GM23248 (cell line): ENCODE results near the gene DCLK3. TPM values are rescaled to one million over a fixed set of nuclear protein-coding genes. Genes with fewer than 3 reads are reported as not detected.
A peak's percentile ranks its signal among the peaks of the same experiment; 100 is the strongest.

ENCODE experiments used
- DNase-seq: peaks from one replicate; pipeline ENCODE4 v3.0.0-alpha.2; 2015
- H2AFZ ChIP-seq: fragments of 200-600 bp; sonication (generic); 2 replicates; pipeline ENCODE4 v1.6.1; 2016; ENCODE audit warnings: antibody characterized with exemption
- H3F3A ChIP-seq: fragments of 200-600 bp; sonication (generic); 2 replicates; pipeline ENCODE4 v1.6.1; 2016; ENCODE audit warnings: mild to moderate bottlenecking, antibody characterized with exemption, mixed run types; ENCODE audit not compliant: insufficient read depth
- H3K27ac ChIP-seq: fragments of 200-600 bp; sonication (generic); 2 replicates; pipeline ENCODE4 v1.5.1; 2016; ENCODE audit warnings: mild to moderate bottlenecking
- H3K27me3 ChIP-seq: fragments of 200-600 bp; sonication (generic); replicated peaks from 2 replicates; pipeline ENCODE4 v1.6.1; 2016; ENCODE audit warnings: mild to moderate bottlenecking; ENCODE audit not compliant: insufficient read depth
- H3K36me3 ChIP-seq: fragments of 200-600 bp; sonication (generic); 2 replicates; pipeline ENCODE4 v1.6.1; 2016; ENCODE audit warnings: low read depth, mild to moderate bottlenecking
- H3K4me1 ChIP-seq: fragments of 200-600 bp; sonication (generic); 2 replicates; pipeline ENCODE4 v1.6.1; 2016; ENCODE audit warnings: mild to moderate bottlenecking; ENCODE audit not compliant: insufficient read depth
- H3K4me2 ChIP-seq: fragments of 200-600 bp; sonication (generic); one replicate; pipeline ENCODE4 v1.6.1; 2016; ENCODE audit warnings: mild to moderate bottlenecking; ENCODE audit not compliant: unreplicated experiment
- H3K4me3 ChIP-seq: fragments of 200-600 bp; sonication (generic); 2 replicates; pipeline ENCODE4 v1.5.1; 2016; ENCODE audit warnings: mild to moderate bottlenecking
- H3K79me2 ChIP-seq: fragments of 200-600 bp; sonication (generic); 2 replicates; pipeline ENCODE4 v1.6.1; 2016; ENCODE audit warnings: mild to moderate bottlenecking; ENCODE audit not compliant: insufficient read depth
- H3K9ac ChIP-seq: fragments of 200-600 bp; sonication (generic); 2 replicates; pipeline ENCODE4 v1.6.1; 2016; ENCODE audit warnings: mild to moderate bottlenecking
- H3K9me2 ChIP-seq: fragments of 200-600 bp; sonication (generic); 2 replicates; pipeline ENCODE4 v1.6.1; 2016; ENCODE audit warnings: mixed run types, mild to moderate bottlenecking, moderate library complexity; ENCODE audit not compliant: insufficient read depth
- H3K9me3 ChIP-seq: fragments of 200-600 bp; sonication (generic); one replicate; pipeline ENCODE4 v1.6.1; 2017; ENCODE audit warnings: low read depth
- H4K20me1 ChIP-seq: fragments of 200-600 bp; sonication (generic); 2 replicates; pipeline ENCODE4 v1.6.0; 2016; ENCODE audit not compliant: insufficient read depth
- EZH2 ChIP-seq: fragments of 200-600 bp; sonication (generic); IDR thresholded peaks from 2 replicates; pipeline ENCODE4 v1.6.1; 2018; ENCODE audit warnings: antibody characterized with exemption, mild to moderate bottlenecking; ENCODE audit not compliant: insufficient read depth, poor library complexity, severe bottlenecking
- EZH2phosphoT487 ChIP-seq: fragments of 200-600 bp; sonication (generic); IDR thresholded peaks from 2 replicates; pipeline ENCODE4 v1.6.1; 2018; ENCODE audit warnings: antibody characterized with exemption, moderate library complexity, mild to moderate bottlenecking, low read depth; ENCODE audit not compliant: insufficient read depth
- WGBS, 2 experiments: methylation state at CpG; one replicate each; pipeline ENCODE4 v1.1.6; 2015 to 2017; ENCODE audit warnings: low lambda C conversion rate in 2 of 2, low coverage in 1 of 2; ENCODE audit errors: missing lambda C conversion rate in 2 of 2; 5-methylcytosine and 5-hydroxymethylcytosine counted together
- in situ Hi-C: fragments of 300-500 bp; cut with MboI; formaldehyde crosslinking; loops from 2 replicates; pipeline ENCODE4 v1.15.0; 2020
- polyA plus RNA-seq: library from polyadenylated mRNA; unstranded; fragments of >200 nt; fragmentation: Nextera tagmentation; extraction: Ambion mirVana; gene quantifications from 2 replicates; pipeline ENCODE4 v1.2.1, GENCODE V29; 2016
- total RNA-seq: library from RNA; depleted of rRNA; stranded (reverse); fragments of >200 nt; shearing (Covaris generic); gene quantifications from 2 replicates; pipeline ENCODE4 v1.2.3, GENCODE V29; 2014; rRNA removed

DCLK3 gene
- total RNA-seq: under 0.01 TPM in 1 of 2 replicates, not detected in the other
- not detected in 2 replicates for polyA plus RNA-seq

GRCh38 chr3:36763850-36764703 is at the start of gene DCLK3:
Gene DCLK3 (minus strand): TSS chr3:36764553. CDS start chr3:36764263, 290 bp downstream.
- 4 to 6% methylated on average over 53 to 93 of the region's 99 CpGs for WGBS, 2 experiments
- Histone ChIP-seq H3K9me3 (no peaks in the 10 kb centered on the region), H3K4me3 (no peak within 1 kb of the TSS), H3K9ac (no peak within 1 kb of the TSS), H3K9me2 (no peaks in the 10 kb centered on the region), H3K4me1 (no peaks in the 10 kb centered on the region), H2AFZ (no peak within 1 kb of the TSS), H3K36me3 (no peaks in the 10 kb centered on the region), H4K20me1 (no peaks in the 10 kb centered on the region), H3K27ac (no peak within 1 kb of the TSS), H3K79me2 (no peaks in the 10 kb centered on the region), H3F3A (no peaks in the 10 kb centered on the region), H3K27me3 (peaks cover 45% of the 10 kb centered on the region), H3K4me2 (peak within 1 kb of the TSS; percentile 20)
- peak; percentile 19 for DNase-seq
- TF ChIP-seq EZH2phosphoT487 (no peak), EZH2 (no peak)
- in situ Hi-C loops: no loop called here

GRCh38 chr3:36813305-36813704 is 49.0 kb upstream of the DCLK3 start:
- Histone ChIP-seq H3K36me3 (no peaks in the 10 kb centered on the region), H3K79me2 (no peaks in the 10 kb centered on the region), H2AFZ (no peak overlapping the region), H3K9ac (no peak overlapping the region), H3K4me3 (no peak overlapping the region), H3K9me3 (no peaks in the 10 kb centered on the region), H3K27ac (no peak overlapping the region), H3F3A (no peaks in the 10 kb centered on the region), H3K9me2 (no peaks in the 10 kb centered on the region), H4K20me1 (no peaks in the 10 kb centered on the region), H3K4me1 (no peaks in the 10 kb centered on the region), H3K27me3 (no peaks in the 10 kb centered on the region), H3K4me2 (no peak overlapping the region)
- no peak for DNase-seq
- WGBS, 2 experiments: 63 to 69% methylated on average over 6 of the region's 6 CpGs
- TF ChIP-seq EZH2phosphoT487 (no peak), EZH2 (no peak)
- in situ Hi-C loops: no loop called here

- Histone ChIP-seq H3K4me3 (no peak overlapping the region), H3K9me2 (no peaks in the 10 kb centered on the region), H2AFZ (no peak overlapping the region), H3K36me3 (no peaks in the 10 kb centered on the region), H4K20me1 (no peaks in the 10 kb centered on the region), H3K4me2 (no peak overlapping the region), H3K79me2 (no peaks in the 10 kb centered on the region), H3K9me3 (no peaks in the 10 kb centered on the region), H3K9ac (no peak overlapping the region), H3K27me3 (no peaks in the 10 kb centered on the region), H3K4me1 (no peaks in the 10 kb centered on the region), H3K27ac (no peak overlapping the region), H3F3A (no peaks in the 10 kb centered on the region)
- in situ Hi-C loops: no loop called here
- TF ChIP-seq EZH2 (no peak), EZH2phosphoT487 (no peak)
- no peak for DNase-seq
- WGBS, 2 experiments: 31 to 70% methylated on average over 1 of the region's 1 CpG
Measured at GRCh38 chr3:36812240-36812639, 47.9 kb upstream of the DCLK3 start.

GRCh38 chr3:36811768-36812167 is 47.4 kb upstream of the DCLK3 start:
- Histone ChIP-seq H3K4me2 (no peak overlapping the region), H3K9me2 (no peaks in the 10 kb centered on the region), H3K4me1 (no peaks in the 10 kb centered on the region), H3K79me2 (no peaks in the 10 kb centered on the region), H3K9ac (no peak overlapping the region), H3F3A (no peaks in the 10 kb centered on the region), H4K20me1 (no peaks in the 10 kb centered on the region), H3K36me3 (no peaks in the 10 kb centered on the region), H3K27me3 (no peaks in the 10 kb centered on the region), H3K27ac (no peak overlapping the region), H3K9me3 (no peaks in the 10 kb centered on the region), H3K4me3 (no peak overlapping the region), H2AFZ (no peak overlapping the region)
- TF ChIP-seq EZH2 (no peak), EZH2phosphoT487 (no peak)
- no peak for DNase-seq
- WGBS, 2 experiments: 43 to 52% methylated on average over 2 of the region's 2 CpGs
- in situ Hi-C loops: no loop called here
